Activated T-cell treated with anti-CD3 and anti-CD28 coated beads, Interleukin-2, amount 50 U/mL, for 48 hours (primary cell): ENCODE measurements around the gene PREX1.

Source experiments
- DNase-seq, 2 experiments: peaks; one replicate each; pipeline ENCODE4 v3.0.0-alpha.2; 2020

PREX1 gene

DNA sequence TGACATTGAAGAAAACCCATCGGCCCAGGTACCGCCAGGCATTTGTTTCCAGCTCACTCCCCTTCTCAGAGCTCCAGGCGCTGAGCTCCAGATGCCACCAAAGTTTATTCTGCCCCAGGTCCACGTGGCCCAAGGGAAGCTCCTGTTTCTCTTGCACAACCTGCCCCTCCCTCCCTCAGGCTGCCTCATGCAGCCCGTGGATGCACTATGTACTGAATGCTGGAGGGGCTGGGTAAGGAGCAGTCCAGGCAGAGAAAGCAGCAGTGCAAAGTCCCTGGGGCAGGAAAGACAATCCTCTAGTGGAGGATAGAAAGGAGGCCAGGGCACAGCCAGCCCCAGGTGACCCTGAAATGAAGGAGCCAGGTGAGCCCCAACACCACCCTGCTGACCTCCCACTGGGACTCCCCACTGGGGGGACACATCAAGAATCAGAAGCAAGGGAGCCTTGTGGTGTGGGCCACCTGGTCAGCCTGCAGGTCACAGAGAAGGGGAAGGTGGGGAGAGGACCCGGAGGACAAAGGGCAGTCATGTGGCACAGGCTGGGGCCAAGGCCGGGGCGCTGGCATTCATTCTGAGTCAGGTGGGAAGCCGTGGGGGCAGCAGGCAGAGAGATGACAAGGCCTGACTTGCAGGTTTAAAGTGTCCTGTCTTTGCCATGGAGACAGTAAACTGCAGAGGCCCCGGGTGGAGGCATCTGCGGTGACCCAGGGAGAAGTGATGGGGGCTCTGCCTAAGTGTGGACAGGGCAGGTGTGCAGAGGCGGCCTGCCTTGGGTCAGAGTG lies 230.1 kb downstream of the PREX1 start:
- no peak for DNase-seq

DNA sequence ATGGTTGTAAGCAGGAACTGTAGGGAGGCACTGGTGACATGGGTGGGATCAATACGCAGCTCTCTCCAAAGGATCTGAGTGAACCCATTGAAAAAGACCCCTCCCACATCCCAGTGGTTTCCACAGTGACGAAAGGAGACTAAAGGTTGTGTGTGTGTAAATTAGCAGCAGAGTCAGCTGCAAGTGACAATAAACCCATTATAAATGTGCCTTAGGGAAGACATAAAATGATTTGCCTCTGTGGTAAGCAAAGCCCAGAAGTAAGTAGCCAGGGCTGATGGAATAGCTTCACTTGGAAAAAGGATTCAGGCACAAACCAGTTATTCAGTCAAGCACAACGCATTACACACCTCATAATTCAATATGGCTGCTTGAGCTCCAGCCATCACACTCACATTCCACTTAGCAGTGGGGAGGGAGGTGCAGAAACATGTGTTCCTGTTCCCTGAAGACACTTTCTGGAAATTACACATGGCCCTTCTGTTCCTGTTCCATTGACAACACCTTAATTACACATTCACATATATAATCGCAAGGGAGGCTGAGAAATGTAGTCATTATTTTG lies 231.4 kb downstream of the PREX1 start:
- DNase-seq = no peak

DNA sequence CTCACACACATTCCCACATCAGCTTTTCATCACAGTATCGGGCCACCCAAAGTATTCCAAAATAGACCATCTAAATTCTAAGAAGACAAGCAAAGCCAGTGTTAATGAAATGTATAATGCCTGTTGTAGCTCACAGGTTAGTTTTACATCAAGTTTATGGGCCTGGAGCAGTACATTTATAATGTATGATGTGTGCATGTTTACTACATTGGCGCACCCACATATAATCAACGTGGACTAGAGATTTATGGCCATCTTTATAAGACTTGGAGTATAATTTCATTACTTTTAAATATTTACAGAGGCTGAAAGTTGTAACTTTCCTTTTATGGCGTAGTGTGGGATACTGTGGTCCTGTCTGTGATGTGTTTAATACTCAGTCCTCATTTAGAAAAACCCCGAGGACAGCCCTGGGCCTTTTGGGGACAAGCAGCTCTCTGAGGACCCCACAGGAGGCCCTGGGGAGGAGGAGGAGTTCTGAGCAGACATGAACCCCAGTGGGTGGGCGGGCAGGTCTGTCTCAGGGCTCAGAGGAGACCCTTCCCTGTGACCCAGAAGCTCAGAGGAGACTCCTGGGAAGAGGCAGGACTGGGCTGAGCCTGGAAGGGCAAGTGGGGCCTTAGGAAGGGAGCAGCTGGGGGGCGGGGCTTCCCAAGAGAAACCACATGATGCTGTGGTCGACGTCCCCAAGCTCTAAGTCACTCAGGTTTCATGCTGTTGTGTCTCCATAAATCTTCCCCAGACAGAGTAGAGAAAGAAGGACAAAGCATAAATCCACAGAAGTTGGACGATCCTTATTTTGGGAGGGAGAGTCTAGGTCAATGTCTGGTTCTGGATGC lies 232.1 kb downstream of the PREX1 start:
- no peak for DNase-seq

DNA sequence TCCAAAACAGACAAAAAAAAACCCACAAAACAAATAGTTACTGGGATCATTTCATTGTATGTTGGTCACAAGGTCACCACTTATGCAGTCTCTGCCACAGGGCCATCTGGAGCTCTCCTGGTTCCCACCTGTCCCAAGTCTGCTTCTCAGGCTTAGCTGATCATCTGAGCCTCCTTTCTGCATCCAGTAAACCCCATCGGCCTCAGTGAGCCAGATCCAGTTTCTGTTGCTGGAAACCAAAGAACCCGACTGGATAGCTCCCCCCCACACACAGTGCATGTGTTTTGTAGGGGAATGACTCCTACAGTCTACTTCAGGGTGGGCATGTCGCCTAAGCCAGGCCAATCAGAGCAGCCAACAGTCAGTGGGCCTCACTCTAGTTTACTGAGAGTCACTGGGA lies 233.3 kb downstream of the PREX1 start:
- DNase-seq = no peak

DNA sequence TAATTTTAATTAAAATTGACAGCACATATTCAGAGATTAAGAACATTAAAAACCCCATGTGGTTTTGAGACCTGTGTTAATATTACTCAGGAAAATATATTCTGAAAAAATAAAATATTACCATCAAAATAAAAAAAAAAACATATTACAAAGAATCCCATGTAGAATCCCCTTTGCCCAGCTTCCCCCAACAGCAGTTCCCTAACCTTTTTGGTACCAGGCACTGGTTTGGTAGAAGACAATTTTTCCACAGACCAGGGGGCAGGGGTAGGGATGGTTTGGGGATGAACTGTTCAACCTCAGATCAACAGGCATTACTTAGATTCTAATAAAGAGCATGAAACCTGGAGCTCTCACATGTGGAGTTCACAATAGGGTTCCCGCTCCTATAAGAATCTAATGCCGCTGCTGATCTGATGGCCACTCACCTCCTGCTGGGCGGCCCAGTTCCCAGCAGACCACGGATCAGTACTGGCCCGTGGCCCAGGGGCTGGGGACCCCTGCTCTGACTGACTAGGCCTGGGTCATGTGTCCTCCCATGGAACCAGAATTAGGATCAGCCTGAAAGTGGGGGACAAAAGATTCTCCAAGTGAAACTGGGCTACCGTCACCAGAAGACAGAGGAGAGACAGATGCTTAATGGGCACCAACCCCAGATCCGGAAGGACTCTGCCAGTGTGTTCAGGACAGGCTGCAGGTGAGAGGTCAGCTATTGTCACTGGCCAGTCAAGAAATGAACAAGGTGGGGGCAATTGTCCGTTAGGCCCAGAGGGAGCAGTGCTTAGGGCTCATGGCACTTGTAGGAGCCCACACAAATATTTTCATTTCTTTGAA lies 235.5 kb downstream of the PREX1 start:
- DNase-seq = no peak

DNA sequence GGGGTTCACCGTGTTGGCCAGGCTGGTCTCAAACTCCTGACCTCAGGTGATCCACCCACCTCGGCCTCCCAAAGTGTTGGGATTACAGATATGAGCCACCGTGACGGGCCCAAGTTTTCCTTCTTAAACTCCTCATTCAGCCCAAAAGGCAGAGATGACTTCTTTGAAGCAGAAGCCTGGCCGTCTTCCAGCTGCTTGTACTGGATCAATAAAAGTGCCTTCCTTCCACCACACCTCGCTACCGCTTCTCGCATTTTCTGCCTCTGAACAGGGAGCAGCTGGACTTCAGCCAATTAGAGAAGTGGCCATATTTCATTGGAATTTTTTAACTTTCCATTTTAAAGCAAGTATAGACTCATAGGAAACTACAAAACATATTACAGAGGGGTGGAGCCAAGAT lies 241.1 kb downstream of the PREX1 start:
- DNase-seq = no peak

DNA sequence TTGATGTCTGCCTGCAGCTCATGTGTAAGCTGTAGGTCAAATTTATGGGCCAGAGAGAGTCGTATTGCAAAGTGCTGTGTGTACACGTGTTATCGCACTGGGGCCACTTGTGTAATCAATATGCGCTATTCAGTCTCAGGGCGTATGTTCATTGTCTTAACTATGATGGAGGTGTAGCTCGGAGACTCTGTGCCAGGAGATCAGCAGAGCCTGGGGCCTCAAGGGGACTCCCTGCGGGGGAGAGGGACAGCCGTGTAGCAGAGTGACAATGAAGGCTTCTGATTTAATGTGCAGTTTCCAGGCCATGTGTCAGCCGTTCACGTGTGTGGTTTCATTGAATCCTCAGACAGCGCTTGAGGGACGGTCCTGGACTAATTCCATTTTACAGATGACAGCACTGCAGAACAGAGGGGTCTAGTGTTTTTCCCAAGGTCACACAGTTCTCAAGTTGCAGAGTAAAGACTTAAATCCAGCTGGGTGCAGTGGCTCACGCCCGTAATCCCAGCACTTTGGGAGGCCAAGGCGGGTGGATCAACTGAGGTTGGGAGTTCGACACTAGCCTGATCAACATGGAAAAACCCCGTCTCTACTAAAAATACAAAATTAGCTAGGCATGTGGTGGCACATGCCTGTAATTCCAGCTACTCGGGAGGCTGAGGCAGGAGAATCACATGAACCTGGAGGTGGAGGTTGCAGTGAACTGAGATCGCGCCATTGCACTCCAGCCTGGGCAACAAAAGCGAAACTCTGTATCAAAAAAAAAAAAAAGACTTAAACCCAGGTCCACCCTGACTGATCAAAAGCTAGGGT lies 242.5 kb downstream of the PREX1 start:
- no peak for DNase-seq

DNA sequence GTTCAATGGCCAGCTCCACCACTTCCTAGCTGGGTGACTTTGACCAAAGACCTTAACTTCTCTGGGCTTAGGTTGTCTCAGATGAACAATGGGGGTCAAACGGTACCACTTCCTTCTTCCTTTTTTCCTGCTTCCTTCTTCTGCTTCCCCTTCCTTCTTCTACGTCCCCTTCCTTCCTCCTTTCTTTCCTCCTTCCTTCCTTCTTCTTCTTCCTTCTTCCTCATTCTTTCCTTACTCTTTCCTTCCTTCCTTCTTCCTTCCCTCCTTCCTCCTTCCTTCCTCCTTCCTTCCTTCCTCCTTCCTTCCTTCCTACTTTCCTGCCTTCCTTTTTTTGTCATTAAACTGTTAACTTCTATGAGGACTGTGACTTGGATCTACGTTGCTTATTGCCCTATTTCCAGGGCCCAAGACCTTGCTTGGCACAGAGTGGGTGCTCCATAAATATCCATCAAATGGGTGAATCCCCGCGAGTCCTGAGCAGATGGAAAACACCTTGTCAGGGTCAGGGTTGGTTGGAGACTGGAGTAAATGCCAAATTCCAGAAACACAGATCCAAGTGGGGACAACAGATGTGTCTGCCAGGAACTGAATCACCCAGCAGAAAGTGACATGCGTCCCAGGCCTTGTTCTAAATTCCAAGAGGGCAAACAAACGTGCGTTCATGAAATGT lies 243.3 kb downstream of the PREX1 start:
- no peak for DNase-seq

DNA sequence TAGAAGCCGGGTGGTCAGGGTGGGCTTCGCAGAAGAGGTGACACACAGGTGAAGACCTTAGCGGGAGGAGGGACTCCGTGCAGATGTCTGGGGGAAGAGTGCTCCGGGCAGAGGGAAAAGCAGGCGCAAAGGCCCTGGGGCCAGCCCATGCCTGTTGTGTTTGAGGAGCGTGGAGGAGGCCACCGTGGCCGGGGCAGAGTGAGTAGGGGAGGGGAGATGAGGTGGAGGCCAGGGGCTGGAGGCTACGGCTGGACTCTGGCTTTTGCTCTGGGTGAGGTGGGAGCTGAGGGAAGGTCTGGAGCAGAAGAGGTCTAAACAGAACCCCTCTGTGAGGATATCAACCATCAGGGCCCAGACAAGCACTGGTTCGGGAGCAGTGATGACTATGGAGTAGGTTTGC lies 244.0 kb downstream of the PREX1 start:
- no peak for DNase-seq

DNA sequence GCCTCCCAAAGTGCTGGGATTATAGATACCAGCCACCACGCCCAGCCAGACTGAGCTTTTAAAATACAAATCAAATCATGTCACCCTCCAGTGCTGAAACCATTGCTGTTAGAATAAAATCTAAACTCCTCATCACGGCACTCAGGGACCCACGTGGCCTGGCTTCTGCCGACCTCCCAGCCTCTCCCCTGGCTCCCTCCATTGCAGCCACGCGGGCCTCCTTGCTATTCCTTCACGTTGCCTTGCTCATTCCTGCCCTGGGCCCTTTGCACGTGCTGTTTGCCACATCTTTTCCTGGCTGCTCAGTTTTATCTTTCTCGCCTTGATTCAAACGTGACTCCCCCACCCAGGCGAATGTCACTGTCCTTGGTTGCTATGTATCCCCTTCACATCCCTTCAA lies 244.6 kb downstream of the PREX1 start:
- DNase-seq = no peak

DNA sequence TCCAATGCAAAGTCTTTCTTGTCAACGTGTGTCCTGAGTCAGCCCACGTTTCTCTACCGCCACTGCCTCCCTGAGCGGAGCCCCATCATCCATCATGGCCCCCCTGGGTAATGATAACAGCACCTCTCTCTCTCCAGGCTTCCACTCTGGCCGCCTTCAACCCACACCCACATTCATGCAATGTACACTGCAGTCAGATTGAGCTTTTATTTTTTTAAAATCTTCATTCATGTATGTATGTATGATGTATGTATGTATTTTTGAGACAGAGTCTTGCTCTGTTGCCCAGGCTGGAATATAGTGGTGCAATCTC lies 245.2 kb downstream of the PREX1 start:
- DNase-seq = no peak

DNA sequence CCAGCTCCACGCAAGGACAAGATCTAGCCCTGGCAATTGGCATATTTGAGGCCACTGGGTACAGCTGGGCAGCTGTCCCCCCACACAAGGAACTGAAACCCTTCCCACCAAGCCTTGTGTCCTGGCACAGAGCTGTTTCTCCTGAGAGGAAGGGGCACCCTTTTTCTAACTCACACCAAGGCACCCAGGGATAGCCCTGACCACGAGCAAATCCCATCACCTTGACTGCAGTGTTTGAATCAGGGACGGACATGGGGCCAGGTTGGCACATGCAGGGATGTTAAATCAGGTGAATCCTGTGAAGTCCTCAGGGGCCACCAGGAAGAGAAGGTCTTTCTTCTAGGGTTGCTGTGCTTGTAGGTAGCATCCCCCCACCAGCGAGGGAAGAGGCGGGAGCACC lies 246.6 kb downstream of the PREX1 start:
- DNase-seq = no peak

DNA sequence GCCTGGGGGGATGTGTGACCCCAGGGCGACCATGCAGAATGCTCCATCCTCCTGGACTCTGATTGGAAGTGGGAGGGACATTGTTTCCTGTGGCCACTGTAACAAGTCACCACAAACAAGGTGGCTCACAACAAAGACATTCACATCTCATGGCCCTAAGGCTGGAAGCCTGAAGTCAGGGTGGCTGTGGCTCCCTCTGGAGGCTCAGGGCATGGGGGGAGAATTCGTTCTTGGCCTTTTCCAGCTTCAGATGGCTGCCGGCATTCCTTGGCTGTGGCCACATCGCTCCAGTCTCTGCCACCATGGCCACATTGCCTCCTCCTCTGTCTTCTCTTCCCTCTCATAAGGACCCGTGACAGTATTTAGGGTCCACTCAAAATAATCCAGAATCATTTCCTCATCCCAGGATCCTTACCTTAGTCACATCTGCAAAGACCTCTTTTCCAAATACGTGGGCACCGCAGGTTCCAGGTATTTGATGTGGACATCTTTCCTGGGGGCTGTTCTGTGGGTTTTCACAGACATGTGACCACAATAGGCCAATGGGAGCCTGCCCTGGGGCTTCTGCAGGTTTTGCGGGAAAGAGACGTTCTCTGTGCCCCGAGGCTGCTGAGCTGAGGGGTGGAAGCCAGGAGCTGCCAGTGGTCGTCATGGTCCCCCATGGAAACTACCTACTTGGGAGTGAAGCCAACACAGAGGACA lies 249.3 kb downstream of the PREX1 start:
- no peak for DNase-seq

DNA sequence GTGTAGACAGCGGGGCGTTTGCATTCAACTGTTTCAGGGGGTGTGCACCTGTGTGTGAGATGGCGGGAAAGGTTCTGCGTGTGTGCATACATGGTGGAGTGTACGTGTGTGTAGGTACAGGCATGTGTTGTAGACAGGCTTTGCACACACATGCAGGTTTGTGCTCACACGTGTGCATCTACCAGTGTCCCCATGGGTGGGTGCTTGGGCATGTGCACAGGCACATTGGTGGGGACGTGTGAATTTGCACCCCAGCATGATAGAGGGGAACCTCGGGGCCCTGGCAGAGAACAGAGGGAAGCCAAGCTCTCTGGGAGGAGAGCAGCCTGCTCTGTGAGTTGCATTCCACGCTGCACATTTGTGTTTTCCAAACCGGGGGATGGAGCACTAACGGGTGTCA lies 250.2 kb downstream of the PREX1 start:
- DNase-seq = no peak

DNA sequence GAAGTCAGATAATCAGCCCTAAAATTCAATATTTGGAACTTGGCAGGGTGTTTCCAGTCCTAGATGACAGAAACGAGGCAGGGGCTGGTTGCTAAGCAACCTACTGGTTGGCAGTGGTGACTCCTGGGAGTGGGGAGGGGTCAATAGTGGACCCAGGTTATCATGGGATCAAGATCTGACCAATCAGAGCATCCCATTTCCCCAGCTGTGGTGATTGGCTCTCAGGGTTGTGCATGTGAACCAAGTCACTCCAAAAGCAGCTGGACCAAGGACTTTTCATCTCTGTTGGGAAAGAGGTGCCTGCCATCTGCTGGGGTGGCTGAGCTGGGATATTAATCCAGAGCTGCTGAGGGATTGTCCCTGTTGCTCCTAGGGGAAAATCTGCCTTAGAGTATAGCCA lies 253.4 kb downstream of the PREX1 start:
- DNase-seq = no peak
